ENCODE measurements around the gene ELK3. TPM values are rescaled to one million over a fixed set of nuclear protein-coding genes. Genes with fewer than 3 reads are reported as not detected.

The ELK3 gene
- total RNA-seq, 1 donor from 2014 or later, result 4.8 TPM

Small RNA genes lying within 50 kb of the gene (small RNA-seq; reads per million reads assigned to genes)
- not detected for gene RNU4-24P

Other genes with a start within 250 kb of the ELK3 start
- gene HAL, start 198.0 kb upstream of the ELK3 start, total RNA-seq (ENCODE audit: low replicate concordance), result 0.06 and 0.12 TPM in 2 replicates
- 230 and 266 TPM in 2 replicates for gene LTA4H, start 158.8 kb upstream of the ELK3 start, total RNA-seq (ENCODE audit: low replicate concordance)
- gene CDK17, start 206.1 kb downstream of the ELK3 start, total RNA-seq (ENCODE audit: low replicate concordance), result 57.0 and 61.2 TPM in 2 replicates